ENCODE results near the gene PRKCH.

GRCh38 chr14:61347826-61348443, 26.6 kb downstream of the PRKCH start:
- no peak for TF ChIP-seq KDM1A (IDR thresholded peaks at IDR 0.05; ENCODE audit: borderline replicate concordance)
- TF ChIP-seq CTCF (IDR thresholded peaks at IDR 0.05 in 2 of 3, conservative IDR thresholded peaks at IDR 0.05 in 1 of 3; ENCODE audit: control insufficient read depth in 2 of 3, extremely low read depth in 1 of 3, insufficient read depth in 1 of 3, low read depth in 3 of 3, low read length in 3 of 3), result no peak
- TF ChIP-seq BCL3 (IDR thresholded peaks at IDR 0.05; ENCODE audit: borderline replicate concordance, insufficient read depth, low read depth, low read length, poor library complexity, severe bottlenecking), result no peak
- no peak for TF ChIP-seq MAX (IDR thresholded peaks at IDR 0.05; ENCODE audit: low read depth, low read length)
- no peak for TF ChIP-seq POLR2A (IDR thresholded peaks at IDR 0.05; ENCODE audit: low read depth, low read length)
- no peak for TF ChIP-seq RBBP5 (conservative IDR thresholded peaks at IDR 0.05)
- no peak for TF ChIP-seq CREM (IDR thresholded peaks at IDR 0.05; ENCODE audit: low read depth)
- TF ChIP-seq ATF2 (IDR thresholded peaks at IDR 0.05; ENCODE audit: low read length), result no peak
- TF ChIP-seq NFYB (IDR thresholded peaks at IDR 0.05; ENCODE audit: insufficient read depth, low read depth, low read length), result no peak
- no peak for TF ChIP-seq RCOR1 (conservative IDR thresholded peaks at IDR 0.05; ENCODE audit: low read depth, low read length)

Measured in GM12878 (cell line).